ENCODE measurements around the gene CLPTM1L.
"Not testable (repeated sequence)": the region's sequence is repeated elsewhere in the genome, so short reads cannot be mapped to it uniquely, and the experiment has no call there.

CLPTM1L gene

GRCh38 chr5:1293416-1294205, 51.3 kb downstream of the CLPTM1L start:
- FAIRE-seq, result no peak
- no peak for DNase-seq (ENCODE audit: insufficient read length, low spot score)

- FAIRE-seq (no peak), DNase-seq (ENCODE audit: insufficient read length, low spot score) (no peak)
These were observed 52.0 kb downstream of the CLPTM1L start for GRCh38 chr5:1292846-1293415.

DNA sequence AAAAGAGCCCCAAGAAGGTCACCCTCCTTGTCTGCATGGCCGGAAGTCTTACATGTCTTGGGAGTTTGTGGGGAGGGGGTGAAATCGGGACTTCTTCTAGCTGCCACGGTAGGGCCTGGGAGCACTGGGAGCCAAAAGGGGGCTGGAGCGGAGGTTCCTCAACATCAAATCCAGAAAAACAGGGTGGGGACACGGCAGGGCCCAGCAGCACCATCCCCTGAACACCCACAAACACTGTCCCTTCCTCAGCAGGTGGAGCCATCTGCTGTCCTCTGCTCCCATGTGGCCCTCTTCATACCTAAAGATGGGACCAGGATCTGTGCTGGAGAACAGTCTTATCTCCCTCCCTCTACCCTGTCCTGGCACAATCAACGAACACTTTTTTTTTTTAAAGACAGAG, 52.8 kb downstream of the CLPTM1L start:
- no peak for FAIRE-seq
- no peak for DNase-seq (ENCODE audit: insufficient read length, low spot score)

DNA sequence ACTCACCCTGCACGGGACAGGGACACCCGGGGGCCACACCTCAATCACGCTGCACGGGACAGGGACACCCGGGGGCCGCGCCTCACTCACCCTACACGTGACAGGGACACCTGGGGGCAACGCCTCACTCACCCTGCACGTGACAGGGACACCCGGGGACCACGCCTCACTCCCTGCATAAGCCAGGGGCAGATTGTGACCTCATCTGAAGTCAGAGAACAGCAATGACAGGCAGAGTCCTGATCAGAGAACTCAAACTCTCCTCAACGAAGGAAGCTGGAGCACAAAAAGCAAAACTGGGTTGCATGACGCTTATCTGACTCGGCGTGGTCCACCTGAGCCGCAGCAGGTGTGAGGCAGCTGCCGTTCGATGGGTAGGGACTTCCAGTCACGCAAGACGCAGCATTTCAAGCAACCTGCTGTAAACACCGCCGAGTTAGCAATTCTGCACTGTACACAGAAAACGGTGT, 53.3 kb downstream of the CLPTM1L start:
- DNase-seq (ENCODE audit: insufficient read length, low spot score), result no peak
- FAIRE-seq, result no peak

GRCh38 chr5:1290956-1291355, 53.9 kb downstream of the CLPTM1L start:
- not testable (repeated sequence) for FAIRE-seq; DNase-seq (ENCODE audit: insufficient read length, low spot score)

DNA sequence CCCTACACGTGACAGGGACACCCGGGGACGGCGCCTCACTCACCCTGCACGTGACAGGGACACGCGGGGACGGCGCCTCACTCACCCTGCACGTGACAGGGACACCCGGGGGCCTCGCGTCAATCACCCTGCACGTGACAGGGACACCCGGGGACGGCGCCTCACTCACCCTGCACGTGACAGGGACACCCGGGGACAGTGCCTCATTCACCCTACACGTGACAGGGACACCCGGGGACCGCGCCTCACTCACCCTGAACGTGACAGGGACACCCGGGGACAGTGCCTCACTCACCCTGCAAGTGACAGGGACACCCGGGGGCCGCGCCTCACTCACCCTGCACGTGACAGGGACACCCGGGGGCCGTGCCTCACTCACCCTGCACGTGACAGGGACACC, 55.3 kb downstream of the CLPTM1L start:
- not testable (repeated sequence) for DNase-seq (ENCODE audit: insufficient read length, low spot score); FAIRE-seq

DNA sequence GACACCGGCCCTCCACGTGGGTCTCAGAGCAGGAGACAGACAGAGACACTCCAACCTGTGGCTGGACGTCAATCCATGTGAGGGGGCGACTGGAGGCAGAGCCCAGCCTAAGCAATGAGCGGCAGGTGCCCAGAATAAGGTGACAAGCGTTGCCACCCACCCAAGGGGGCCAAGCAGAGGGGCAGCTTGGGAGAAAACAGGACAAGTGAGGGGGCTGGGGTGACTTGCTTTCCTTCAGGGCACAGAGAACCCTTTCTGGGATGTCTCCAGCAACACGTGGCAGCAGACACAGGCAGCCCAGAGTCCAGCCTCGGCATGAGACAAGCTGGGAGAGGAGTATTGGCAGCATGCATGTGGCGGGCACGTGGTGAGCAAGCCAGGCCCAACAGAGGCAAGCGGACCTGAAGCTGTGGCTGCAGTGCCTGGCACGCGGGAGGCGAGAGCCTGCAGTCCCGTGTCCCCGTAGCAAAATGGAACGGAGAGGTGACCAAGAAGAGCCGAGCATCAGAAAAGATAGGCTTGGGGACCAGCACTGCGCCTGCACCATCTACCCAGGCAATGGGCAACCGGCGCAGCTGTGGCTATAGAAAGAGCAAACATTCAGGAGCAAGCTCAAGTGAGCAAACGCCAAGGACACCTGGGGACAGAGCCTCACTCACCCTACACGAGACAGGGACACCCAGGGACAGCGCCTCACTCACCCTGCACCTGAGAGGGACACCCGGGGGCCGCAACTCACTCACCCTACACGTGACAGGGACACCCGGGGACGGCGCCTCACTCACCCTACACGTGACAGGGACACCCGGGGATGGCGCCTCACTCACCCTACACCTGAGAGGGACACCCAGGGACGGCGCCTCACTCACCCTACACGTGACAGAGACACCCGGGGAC, 56.2 kb downstream of the CLPTM1L start:
- FAIRE-seq, result no peak
- DNase-seq (ENCODE audit: insufficient read length, low spot score), result no peak

DNA sequence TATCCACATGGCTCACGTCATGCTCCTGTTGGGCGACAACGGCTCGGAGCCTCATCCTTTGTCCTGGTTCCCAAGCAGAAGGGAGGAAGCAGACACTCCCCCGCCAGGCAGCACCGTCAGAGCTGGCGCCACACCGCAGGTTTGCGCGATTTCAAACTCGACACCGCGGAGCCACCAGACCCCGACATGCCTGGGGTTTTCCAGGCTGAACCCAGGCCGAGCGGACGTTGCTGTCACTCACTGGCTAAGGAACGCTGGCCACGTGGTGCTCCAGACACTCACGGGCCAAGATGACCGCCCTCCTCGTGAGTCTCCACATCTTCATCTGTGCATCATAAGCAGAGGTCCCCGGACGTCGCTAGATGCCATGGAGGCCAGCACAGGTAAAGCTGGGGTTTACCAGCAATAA, 59.0 kb downstream of the CLPTM1L start:
- FAIRE-seq (no peak), DNase-seq (ENCODE audit: insufficient read length, low spot score) (no peak)

DNA sequence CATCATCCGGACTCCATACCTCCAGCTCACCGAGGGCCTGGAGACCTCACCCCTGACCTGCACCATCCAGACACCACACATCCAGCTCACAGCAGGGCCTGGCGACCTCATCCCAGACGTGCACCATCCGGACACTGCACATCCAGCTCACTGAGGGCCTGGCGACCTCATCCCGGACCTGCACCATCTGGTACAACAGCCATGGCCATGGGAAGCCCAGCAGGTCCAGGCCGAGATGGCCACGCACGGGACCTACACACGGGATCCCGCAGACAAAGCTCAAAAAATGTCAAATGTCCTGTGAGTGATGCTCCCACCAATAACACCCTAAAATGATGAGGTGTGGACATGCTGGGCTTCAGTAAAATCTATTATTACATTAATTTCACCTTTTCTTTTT, 59.8 kb downstream of the CLPTM1L start:
- DNase-seq (ENCODE audit: insufficient read length, low spot score) (no peak), FAIRE-seq (no peak)

DNA sequence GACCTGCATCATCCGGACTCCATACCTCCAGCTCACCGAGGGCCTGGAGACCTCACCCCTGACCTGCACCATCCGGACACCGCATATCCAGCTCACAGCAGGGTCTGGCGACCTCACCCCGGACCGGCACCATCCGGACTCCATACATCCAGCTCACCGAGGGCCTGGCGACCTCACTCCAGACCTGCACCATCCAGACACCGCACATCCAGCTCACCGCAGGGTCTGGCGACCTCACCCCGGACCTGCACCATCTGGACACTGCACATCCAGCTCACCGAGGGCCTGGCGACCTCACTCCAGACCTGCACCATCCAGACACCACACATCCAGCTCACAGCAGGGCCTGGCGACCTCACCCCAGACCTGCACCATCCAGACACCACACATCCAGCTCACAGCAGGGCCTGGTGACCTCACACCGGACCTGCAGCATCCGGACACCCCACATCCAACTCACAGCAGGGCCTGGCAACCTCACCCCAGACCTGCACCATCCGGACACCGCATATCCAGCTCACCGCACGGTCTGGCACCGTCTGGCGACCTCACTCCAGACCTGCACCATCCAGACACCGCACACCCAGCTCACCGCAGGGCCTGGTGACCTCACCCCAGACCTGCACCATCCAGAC, 60.4 kb downstream of the CLPTM1L start:
- not testable (repeated sequence) for DNase-seq (ENCODE audit: insufficient read length, low spot score); FAIRE-seq

DNA sequence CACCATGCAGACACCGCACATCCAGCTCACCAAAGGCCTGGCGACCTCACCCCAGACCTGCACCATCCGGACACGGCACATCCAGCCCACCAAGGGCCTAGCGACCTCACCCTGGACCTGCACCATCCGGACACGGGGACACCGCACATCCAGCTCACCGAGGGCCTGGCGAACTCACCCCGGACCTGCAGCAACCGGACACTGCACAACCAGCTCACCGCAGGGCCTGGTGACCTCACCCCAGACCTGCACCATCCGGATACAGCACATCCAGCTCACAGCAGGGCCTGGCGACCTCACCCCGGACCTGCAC, 61.2 kb downstream of the CLPTM1L start:
- not testable (repeated sequence) for DNase-seq (ENCODE audit: insufficient read length, low spot score); FAIRE-seq

DNA sequence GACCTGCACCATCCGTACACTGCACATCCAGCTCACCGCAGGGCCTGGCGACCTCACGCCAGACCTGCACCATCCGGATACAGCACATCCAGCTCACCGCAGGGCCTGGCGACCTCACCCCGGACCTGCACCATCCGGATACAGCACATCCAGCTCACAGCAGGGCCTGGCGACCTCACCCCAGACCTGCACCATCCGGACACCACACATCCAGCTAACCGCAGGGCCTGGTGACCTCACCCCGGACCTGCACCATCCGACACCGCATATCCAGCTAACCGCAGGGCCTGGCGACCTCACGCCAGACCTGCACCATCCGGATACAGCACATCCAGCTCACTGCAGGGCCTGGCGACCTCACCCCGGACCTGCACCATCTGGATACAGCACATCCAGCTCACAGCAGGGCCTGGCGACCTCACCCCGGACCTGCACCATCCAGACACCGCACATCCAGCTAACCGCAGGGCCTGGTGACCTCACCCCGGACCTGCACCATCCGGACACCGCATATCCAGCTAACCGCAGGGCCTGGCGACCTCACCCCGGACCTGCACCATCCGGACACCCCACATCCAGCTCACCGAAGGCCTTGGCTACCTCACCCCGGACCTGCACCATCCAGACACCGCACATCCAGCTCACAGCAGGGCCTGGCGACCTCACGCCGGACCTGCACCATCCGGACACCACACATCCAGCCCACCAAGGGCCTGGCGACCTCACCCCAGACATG, 61.7 kb downstream of the CLPTM1L start:
- FAIRE-seq; DNase-seq (ENCODE audit: insufficient read length, low spot score): not testable (repeated sequence)

DNA sequence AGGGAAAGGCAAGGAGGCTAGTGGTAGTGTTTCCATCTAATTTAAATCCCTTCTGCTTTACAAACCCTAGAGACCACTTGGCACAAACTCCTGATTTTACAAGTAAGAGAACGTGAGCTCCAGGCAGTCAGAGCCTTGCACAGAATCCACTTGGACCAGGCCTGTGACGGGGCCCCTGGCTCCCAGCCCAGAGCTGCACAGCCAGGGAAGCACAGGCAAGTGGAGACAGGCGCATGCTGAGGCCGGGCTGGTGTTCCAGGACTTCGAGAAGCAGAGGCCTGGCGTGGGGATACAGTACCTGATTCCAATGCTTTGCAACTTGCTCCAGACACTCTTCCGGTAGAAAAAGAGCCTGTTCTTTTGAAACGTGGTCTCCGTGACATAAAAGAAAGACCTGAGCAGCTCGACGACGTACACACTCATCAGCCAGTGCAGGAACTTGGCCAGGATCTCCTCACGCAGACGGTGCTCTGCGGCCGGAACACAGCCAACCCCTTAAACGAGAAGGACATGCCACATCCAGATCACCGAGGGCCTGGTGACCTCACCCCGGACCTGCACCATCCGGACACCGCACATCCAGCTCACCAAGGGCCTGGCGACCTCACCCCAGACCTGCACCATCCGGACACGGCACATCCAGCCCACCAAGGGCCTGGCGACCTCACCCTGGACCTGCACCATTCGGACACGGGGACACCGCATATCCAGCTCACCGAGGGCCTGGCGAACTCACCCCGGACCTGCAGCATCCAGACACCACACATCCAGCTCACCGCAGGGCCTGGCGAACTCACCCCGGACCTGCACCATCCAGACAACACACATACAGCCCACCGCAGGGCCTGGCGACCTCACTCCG, 62.5 kb downstream of the CLPTM1L start:
- FAIRE-seq, result no peak
- no peak for DNase-seq (ENCODE audit: insufficient read length, low spot score)

DNA sequence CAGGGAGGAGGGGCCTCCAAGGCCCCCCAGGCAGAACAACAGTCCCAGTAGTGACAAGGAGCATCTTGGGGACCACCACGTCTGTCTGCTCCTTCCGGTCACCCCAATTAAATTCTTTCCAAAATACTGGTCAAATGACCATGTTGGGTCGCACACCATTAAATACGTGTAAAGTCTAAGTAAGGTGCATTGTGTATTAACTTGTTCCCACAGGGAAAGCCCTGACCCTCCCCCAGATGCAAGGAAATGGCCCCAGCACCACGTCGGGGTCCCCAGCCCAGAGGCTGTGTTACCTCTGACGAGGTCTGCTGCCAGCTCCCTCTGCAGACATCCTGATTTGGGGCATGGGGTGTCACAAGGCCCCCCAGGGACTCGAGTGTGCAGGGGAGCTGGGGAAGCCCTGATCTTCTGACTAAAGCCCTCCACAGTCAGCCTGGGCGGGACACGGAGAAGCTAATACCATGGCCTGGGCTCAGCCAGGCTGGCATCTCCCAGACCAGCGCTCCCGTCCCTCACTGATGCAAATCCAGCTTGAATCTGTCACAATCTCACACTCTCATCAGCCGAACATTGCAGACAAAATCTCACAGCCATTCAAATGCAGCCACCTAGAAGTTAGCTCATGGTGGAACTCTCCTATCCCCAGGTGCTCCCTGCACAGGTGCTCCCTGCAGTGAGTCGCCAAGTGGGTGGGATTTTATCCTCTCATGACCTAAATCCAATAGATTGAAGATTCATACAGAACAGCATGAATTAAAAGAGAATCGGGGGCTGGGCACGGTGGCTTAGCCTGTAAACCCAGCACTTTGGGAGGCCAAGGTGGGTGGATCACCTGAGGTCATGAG, 63.6 kb downstream of the CLPTM1L start:
- FAIRE-seq (no peak), DNase-seq (ENCODE audit: insufficient read length, low spot score) (no peak)

GRCh38 chr5:1280177-1281037, 64.5 kb downstream of the CLPTM1L start:
- DNase-seq (ENCODE audit: insufficient read length, low spot score) (no peak), FAIRE-seq (no peak)

GRCh38 chr5:1279443-1280151, 65.3 kb downstream of the CLPTM1L start:
- DNase-seq (ENCODE audit: insufficient read length, low spot score), result no peak
- FAIRE-seq, result no peak
